HS-5 (cell line): ENCODE measurements around the gene APLNR.

Experiments used
- DNase-seq: peaks from one replicate; pipeline ENCODE4 v3.0.0-alpha.2; 2012; ENCODE audit warnings: low read depth

The APLNR gene

DNA sequence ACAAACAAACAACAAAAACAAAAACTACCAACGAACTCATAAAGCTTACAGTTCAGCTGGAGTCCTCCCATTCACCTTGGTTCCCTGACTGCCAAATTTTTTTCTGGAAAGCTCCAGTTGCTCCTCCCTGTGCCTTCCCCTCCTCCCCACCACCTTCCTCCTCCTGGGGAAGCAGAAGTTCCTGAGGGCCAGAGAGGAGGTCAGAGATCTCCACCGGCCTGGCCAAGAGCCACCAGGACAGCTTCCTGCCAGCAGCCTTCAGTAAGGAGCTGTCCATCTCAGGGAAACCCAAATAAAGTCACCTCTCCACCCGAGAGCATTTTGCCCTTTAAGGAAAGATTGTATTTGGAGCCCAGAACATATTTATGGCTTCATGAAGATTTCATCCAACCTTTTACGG is 20.0 kb downstream of the APLNR start:
- DNase-seq = no peak

DNA sequence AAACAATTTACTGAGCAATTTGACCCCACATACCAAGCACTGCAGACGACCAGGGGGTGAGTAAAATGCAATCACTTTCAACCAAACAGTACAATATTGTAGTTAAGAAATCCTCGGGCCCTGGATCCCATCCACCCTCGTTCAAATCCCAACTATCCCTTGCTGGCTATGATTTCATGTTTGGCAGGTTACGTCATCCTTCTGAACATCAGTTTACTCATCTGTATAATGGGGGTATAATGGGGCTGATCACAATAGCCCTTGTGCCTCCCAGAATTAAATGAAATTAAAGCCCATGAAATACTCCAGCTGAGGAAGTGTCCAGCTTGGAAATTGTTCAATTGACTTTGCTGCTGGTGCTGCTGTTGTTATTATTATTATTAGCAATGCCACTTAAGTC is 20.6 kb downstream of the APLNR start:
- no peak for DNase-seq

DNA sequence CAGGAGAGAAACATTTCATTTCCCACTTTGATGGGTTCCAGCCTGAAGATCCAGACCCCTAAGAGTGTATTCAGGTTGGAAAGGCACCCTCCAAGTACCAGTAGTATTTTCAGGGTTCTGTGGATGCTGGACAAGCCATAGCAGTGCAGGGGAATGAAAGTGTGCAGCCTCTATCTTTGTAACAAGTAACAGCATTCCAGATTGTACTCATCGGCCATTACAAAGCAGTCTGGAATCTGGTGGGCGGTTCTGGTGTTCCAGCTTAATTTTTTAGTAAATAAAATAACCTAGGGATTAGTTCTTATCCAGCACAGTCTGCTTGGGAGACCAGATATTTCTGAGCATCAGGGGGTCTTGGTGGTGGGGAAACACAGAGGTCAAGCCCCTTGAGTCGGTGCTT is 22.6 kb downstream of the APLNR start:
- DNase-seq = peak; percentile 35

DNA sequence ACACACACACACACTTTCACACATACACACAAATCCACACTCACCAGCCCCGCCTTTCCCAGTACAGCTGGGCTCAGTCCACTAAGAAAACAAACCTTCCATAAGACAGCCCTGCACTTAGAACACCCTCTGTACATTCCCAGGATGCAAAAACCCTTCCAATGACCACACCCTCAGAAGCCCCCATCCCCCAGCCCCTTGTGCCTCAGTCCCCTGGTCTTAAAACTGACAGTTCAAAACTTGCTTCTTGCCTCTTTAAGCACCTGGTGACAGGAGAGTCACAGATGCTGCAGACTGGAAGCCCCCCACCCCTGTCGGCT is 23.0 kb downstream of the APLNR start:
- no peak for DNase-seq

DNA sequence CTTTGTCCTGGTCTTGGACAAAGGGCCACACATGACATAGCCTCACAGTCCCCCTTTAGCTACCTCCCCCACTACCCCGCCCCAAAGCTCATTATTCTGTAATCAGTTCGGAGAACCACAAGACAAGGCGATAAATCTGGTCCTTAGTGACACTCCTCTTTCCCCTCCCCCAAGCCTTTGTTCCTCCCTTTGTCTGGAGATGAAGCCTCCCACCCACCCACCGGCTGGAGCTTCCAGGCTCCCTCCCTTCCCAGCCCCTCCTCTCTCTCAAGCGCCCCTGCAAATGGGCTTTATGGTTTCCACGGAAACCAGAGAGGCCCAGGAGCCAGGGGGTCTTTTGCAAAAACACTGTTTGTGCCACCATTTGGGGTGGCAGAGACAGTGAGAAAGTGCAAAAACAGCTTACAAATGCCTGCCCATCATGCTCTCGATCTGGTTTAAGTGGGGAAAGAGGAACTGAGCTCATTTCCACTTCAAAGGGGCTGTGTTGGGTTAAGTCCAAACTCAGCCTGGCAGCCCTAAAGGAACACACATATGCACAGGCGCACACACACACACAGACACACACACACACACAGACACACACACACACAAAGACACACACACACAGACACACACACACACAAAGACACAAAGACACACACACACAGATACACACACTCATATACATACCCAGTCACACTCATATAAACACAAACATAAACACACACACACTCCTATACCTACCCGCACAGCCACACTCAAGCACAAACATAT is 23.5 kb downstream of the APLNR start:
- DNase-seq = no peak

DNA sequence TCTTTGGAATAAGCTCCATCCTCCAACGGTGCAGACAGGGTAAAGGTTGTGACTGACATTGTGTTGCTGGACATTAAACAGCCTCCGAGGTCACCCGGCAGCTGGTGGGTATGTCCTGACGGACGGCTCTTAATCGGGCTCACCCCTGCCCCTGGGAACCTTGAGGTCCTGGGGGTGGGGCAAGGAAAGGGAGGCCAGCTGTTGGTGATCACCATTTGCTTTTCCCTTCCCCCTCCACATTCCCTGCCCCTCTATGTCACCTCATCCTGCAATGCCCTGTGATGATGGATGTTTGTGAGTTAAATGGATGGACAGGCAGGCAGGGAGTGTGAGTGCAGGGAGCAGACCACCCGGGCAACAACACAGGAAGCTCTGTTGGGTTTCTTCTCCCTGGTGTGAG is 26.3 kb downstream of the APLNR start:
- DNase-seq = no peak

DNA sequence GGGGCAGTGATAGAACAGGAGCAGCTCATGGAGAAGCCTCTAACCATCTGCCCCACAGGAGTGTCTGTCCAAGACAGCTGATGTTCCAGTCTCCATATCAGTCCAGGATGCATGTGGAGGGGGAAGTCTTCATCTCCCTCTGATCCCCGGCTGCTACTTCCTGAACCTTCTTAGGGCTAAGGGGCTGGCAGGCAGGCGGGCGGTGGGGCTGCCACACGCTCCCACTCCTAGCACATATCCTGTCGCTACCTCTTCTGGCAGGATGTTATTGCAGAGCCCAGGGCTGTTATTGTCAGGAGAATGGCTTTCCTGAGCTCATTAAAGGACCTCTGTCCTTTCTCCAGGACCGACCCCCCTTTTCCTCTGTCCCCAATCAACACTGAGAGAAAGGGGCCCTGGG is 29.9 kb downstream of the APLNR start:
- no peak for DNase-seq

DNA sequence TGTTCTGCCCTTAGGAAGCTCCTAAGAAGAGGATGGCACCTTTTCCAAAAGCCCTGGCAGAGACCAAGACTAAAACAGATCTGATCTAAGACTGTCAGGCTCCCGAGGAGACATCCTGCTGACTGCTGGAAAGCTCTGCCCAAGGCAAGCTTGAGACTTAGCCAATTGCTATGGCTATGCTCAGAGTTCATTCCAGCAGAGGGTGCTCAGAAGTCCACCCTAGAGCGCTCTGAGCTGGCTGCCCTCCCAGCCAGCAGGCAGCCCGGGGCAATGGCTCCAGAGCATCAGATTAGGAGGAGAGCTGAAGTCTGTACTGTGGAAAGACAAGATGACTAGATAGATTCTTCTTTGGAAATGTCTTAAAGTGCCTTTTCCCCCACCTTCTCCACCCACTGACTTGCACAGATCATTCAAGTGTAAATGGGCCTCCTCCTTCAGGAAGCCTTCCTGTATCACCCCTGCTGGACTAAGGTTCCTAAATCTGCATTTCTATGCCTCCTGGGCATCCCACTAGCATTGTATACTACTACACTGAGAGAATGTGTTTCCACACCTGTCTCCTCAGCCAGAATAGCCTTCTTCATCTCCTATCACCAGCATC is 31.9 kb downstream of the APLNR start:
- no peak for DNase-seq

DNA sequence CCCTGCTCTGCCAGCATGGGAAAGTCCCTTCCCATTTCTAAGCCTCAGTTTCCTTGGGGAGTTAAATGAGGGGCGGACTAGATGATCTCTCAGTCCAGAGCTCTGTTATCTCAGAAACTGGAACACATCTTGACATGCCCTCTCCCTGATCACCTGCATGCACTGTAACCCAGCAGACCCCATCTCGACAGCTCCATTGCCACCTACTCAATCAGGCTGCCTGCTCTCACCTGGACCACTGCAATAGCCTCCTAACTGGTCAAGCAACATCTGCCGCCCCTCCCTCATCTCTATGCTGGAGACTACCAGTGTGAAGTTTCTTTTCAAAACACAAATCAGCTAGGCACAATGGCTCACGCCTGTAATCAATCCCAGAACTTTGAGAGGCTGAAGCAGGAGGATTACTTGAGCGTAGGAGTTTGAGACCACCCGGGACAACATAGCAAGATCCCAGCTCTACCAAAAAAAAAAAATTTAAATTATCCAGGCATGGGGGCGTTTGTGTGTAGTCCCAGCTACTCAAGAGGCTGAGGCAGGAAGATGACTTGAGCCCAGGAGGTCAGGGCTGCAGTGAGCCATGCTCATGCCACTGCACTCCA is 33.1 kb downstream of the APLNR start:
- no peak for DNase-seq

DNA sequence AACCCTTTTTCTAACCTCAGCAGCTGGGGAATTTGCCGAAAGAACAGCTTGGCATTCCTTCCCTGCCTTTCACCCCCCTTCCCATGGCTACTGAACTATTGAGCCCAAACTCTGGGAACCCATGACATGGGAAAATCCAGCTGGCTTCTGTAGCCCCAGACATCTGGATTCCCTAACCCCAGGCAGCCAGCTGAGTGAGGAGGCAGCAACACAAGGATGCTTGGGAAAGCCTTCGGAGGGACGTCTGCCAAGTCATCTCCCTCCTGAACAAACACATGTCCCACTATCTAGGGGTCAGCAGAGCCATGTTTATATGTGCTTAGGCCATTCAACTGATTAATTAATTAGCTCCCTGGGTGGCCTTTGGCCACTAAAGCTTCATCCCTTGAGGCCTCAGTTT is 33.7 kb downstream of the APLNR start:
- no peak for DNase-seq

DNA sequence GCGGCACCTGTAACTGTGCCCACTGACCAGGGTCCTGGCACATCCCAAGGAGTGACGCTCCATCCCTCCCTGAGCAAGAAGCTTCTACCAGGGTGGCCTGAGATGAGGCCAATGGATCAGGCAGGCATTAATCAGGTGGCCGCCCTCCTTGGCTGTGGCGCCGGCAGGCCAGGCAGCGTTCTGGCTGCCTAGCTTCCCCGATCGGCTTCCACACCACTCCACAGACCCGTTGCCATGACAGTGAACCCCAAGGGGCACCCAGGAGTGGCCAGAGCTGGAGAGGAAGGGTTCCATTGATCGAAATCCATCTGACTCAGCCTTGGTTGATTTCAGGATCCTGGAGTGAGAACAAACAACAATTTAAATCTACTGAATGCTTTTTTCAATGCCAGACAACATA is 34.8 kb downstream of the APLNR start:
- DNase-seq = no peak

DNA sequence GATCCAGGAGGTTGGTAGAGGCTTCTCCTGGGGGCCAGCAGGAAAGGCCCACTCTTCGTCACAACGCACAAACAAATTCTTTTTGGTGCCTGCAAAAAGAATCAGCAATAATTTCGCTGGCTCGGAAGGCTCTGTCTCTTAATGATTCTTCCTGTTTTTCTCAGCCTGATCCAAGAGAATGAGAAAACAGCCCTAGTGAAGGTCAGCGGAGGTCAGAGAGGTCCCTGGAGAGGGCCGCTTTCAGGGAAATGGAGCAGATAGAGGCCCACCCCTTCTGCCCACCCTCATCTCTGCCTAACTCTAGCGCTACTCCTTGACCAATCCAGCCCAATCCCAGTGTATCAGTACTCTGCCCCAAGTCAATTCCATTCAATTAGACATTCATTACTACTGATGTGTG is 36.1 kb downstream of the APLNR start:
- DNase-seq = no peak

DNA sequence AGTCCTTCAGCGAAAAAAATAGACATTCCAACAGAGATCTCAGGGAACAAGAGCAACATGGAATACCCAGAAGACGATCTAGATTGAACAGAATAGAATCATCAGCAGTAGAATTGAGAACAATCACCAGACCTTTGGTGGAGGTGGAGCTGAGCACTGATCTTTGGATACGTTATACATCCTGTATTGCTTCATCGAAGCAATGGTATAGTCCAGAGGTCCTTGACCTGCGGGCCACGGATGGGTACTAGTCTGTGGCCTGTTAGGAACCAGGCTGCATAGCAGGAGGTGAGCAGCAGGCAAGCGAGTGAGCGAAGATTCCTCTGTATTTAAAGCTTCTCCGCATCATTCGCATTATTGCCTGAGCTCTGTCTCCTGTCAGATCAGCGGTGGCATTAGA is 37.7 kb downstream of the APLNR start:
- no peak for DNase-seq

DNA sequence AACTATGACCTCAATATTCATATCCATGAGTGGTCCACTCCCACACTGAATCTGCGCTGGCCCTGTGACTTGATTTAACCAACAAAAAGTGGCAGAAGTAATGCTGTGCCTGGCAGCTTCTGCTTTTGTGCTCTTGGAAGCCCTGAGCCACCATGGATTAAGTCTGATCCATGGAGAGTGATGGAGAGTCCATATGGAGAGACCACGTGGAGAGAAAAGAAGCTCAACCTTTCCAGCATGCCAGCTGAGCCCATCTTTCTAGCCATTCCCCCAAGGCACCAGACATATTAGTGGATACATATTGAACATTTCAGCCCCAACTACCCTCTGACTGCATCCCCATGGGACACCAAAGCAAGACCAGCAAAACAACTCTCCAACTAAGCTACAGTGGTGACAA is 39.3 kb downstream of the APLNR start:
- DNase-seq = no peak

DNA sequence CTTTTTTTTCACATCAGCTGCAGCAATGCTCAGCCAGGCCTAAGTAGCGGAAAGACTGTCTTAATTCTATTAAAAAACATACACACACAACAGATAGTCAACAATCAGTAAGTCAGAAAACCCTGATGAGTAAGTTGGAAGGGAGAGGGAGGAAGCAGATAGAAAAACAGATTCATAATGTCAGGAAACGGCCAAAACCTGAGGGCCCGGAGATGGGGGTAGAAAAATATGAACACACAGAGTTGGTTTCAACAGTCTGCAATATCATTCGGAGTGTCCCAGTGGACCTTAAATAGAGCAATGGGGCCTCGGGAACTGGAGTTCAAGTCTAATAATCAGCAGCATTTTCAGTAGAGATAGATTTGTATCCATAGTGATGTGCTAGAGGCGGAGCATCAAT is 40.5 kb downstream of the APLNR start:
- no peak for DNase-seq

DNA sequence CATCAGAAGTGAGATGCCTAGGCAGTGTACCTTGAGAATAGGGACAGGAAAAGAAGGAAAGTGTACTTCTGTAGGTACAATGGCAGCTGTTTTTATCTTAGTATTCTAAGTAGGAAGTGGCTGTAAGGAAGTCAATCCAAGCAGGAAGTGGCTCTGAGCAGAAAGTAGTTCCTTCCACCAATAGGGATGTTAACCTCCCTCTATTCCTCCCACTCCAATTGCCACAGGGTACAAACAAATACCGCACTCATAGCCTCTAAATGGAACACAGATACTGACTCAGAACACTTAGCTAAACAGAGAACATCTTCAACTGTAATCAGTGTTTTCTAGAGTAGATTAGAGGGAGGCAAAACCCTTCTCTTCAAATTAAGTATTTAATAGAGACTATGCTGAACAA is 44.7 kb downstream of the APLNR start:
- DNase-seq = no peak

DNA sequence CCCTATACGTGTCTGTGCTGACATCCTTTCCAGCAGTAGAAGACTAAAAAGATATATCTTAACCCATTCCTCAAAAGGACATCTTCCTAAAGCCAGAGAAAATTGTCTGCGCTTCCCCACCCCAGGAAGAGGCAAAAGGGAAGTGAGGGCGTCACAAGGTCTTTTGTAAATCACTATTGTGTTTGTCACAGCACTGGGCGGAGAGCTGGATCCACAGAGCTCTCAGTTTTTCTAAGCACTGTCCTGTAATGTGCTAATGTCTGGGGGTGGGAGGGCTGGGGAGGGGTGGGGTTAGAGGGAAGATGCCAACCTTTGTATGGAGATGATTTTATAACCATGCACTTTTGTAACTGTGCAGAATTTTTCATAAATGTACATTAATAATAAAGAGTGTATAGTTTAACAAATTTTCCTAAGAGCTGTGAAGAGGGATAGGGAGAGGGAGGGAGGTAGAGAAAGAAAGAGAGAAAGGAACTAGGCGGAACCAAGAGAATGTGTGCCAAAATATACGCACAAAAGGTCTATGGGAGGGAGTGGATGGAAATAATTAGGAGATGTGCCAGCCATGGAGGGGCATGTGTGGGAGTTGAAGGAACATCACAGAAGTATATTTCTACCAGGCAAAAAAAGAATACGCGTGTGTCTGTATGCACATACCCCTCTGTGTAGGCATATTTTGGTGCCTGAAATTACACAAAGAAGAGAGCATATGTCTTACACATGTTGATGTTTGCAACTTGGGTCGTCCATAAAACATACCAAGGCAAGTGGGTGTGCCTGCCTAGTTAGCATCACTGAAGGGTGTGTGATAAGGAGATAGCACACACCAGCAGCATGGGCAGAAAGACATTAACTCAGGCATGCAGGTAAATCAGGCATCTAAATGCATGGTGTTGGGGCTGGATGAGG is 45.5 kb downstream of the APLNR start:
- DNase-seq = no peak

DNA sequence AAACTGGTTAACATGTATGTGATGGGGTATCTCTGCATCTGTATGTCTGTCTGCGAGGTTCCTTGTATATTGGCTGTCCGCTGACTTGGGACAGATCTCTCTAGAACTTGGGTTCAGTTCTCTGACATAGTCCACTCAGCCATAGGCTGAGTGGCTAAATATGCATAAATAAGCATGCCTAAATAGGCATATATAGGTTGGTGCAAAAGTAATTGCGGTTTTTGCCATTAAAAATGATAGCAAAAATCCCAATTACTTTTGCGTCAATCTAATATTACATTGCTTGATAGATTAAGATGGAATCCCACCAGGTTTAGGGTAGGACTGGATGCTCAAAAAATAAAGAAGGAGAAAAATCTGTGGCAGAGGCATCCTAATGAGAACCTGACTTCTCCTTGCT is 46.5 kb downstream of the APLNR start:
- no peak for DNase-seq
